ENCODE data around the gene CASP8.

- TF ChIP-seq, protein P1, sequence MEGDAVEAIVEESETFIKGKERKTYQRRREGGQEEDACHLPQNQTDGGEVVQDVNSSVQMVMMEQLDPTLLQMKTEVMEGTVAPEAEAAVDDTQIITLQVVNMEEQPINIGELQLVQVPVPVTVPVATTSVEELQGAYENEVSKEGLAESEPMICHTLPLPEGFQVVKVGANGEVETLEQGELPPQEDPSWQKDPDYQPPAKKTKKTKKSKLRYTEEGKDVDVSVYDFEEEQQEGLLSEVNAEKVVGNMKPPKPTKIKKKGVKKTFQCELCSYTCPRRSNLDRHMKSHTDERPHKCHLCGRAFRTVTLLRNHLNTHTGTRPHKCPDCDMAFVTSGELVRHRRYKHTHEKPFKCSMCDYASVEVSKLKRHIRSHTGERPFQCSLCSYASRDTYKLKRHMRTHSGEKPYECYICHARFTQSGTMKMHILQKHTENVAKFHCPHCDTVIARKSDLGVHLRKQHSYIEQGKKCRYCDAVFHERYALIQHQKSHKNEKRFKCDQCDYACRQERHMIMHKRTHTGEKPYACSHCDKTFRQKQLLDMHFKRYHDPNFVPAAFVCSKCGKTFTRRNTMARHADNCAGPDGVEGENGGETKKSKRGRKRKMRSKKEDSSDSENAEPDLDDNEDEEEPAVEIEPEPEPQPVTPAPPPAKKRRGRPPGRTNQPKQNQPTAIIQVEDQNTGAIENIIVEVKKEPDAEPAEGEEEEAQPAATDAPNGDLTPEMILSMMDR (IDR thresholded peaks at IDR 0.05; ENCODE audit: extremely low read depth in 1 of 2, insufficient read depth in 1 of 2, low read depth in 1 of 2, low read length in 2 of 2), result no peak
- TF ChIP-seq POLR2A (IDR thresholded peaks at IDR 0.05; ENCODE audit: low read depth, low read length) (no peak), FOS (IDR thresholded peaks at IDR 0.05; ENCODE audit: borderline replicate concordance, insufficient read depth, low read length) (no peak), POLR2AphosphoS5 (IDR thresholded peaks at IDR 0.05; ENCODE audit: insufficient read depth, low read depth, low read length) (no peak), EZH2 (IDR thresholded peaks at IDR 0.05; ENCODE audit: borderline replicate concordance, low read depth, low read length, severe bottlenecking) (no peak), MYC (IDR thresholded peaks at IDR 0.05; ENCODE audit: low read depth, low read length) (no peak), JUN (IDR thresholded peaks at IDR 0.05; ENCODE audit: borderline replicate concordance, insufficient read depth, insufficient read length, low read depth) (no peak)
Measured at GRCh38 chr2:201271917-201272316, 11.6 kb downstream of the CASP8 start.
